Measurements from ENCODE around the gene RERE.

The RERE gene

GRCh38 chr1:8649027-8649426 is 168.4 kb downstream of the RERE start:
- Histone ChIP-seq H3K9me3 (ENCODE audit: low read length) (no peaks in the 10 kb centered on the region), H2AFZ (ENCODE audit: low read depth, low read length) (no peak overlapping the region), H3K4me1 (ENCODE audit: insufficient read depth, low read length) (peaks cover 17% of the 10 kb centered on the region), H3K36me3 (ENCODE audit: insufficient read depth, low read length) (peaks cover 20% of the 10 kb centered on the region), H3K4me3 (ENCODE audit: low read length) (no peak overlapping the region), H3K27me3 (ENCODE audit: insufficient read depth, low read length) (no peaks in the 10 kb centered on the region)

DNA sequence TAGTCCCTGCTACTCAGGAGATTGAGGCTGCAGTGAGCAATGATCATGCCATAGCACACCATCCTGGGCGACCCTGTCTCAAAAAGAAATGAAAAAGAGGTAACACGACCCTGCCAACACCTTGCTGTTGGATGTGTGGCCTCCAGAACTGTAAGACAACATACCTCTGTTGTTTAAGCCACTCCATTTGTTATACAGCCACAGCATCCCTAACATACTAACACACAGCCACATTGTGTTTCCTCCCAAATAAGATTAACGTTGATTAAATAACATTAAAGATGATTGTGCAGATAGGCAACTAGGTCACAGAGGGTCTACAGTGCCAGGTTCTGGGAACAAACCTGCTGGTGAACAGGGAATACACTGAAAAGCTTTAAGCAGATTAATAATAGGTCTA is 170.4 kb downstream of the RERE start:
- H3K4me1 ChIP-seq (ENCODE audit: insufficient read depth, low read length), result peaks cover 13% of the 10 kb centered on the region
- no peak overlapping the region for H2AFZ ChIP-seq (ENCODE audit: low read depth, low read length)
- no peak overlapping the region for H3K4me3 ChIP-seq (ENCODE audit: low read length)
- no peaks in the 10 kb centered on the region for H3K9me3 ChIP-seq (ENCODE audit: low read length)
- no peaks in the 10 kb centered on the region for H3K27me3 ChIP-seq (ENCODE audit: insufficient read depth, low read length)
- H3K36me3 ChIP-seq (ENCODE audit: insufficient read depth, low read length), result peaks cover 13% of the 10 kb centered on the region

GRCh38 chr1:8646189-8646588 is 171.3 kb downstream of the RERE start:
- Histone ChIP-seq H2AFZ (ENCODE audit: low read depth, low read length) (no peak overlapping the region), H3K9me3 (ENCODE audit: low read length) (no peaks in the 10 kb centered on the region), H3K4me3 (ENCODE audit: low read length) (no peak overlapping the region), H3K36me3 (ENCODE audit: insufficient read depth, low read length) (peaks cover 13% of the 10 kb centered on the region), H3K4me1 (ENCODE audit: insufficient read depth, low read length) (peaks cover 12% of the 10 kb centered on the region), H3K27me3 (ENCODE audit: insufficient read depth, low read length) (no peaks in the 10 kb centered on the region)

GRCh38 chr1:8643542-8644536 is 173.6 kb downstream of the RERE start:
- H3K27me3 ChIP-seq (ENCODE audit: insufficient read depth, low read length), result no peaks in the 10 kb centered on the region
- H2AFZ ChIP-seq (ENCODE audit: low read depth, low read length), result no peak overlapping the region
- no peaks in the 10 kb centered on the region for H3K9me3 ChIP-seq (ENCODE audit: low read length)
- H3K36me3 ChIP-seq (ENCODE audit: insufficient read depth, low read length), result peaks cover 15% of the 10 kb centered on the region
- H3K4me1 ChIP-seq (ENCODE audit: insufficient read depth, low read length), result peaks cover 23% of the 10 kb centered on the region
- H3K4me3 ChIP-seq (ENCODE audit: low read length), result no peak overlapping the region

GRCh38 chr1:8642114-8642513 is 175.3 kb downstream of the RERE start:
- H3K4me1 ChIP-seq (ENCODE audit: insufficient read depth, low read length), result peaks cover 21% of the 10 kb centered on the region
- no peaks in the 10 kb centered on the region for H3K9me3 ChIP-seq (ENCODE audit: low read length)
- no peak overlapping the region for H3K4me3 ChIP-seq (ENCODE audit: low read length)
- no peaks in the 10 kb centered on the region for H3K27me3 ChIP-seq (ENCODE audit: insufficient read depth, low read length)
- H2AFZ ChIP-seq (ENCODE audit: low read depth, low read length), result no peak overlapping the region
- peaks cover 14% of the 10 kb centered on the region for H3K36me3 ChIP-seq (ENCODE audit: insufficient read depth, low read length)

DNA sequence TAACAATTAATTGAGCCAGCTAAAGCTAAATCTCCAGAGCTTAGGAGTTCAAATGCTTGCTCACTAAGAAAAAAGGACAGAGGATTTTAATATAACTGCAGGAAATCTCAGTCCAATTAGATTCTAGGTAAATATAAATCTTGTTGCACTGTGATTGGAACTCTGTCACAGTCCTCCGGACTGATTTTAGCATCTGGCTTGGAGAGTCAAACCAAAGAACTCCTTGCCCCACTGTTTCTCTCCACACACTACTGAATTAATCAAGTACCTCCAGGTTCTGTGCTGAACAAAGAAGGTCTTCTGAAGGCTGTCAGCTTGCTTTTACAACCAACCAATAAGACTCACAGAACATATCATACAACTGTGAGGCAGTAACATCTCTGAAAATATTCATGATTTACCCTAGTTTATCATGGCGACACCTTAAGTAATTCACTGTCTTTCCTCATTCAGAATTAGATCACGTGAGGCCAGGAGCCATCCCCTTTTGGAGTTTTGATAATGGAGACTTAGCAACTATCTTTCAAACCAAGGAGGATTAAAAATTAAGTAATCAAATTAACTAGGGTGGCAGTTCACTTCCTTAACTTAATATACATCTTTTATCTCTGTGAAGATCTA is 176.0 kb downstream of the RERE start:
- Histone ChIP-seq H3K4me1 (ENCODE audit: insufficient read depth, low read length) (peaks cover 21% of the 10 kb centered on the region), H3K4me3 (ENCODE audit: low read length) (no peak overlapping the region), H3K36me3 (ENCODE audit: insufficient read depth, low read length) (peaks cover 11% of the 10 kb centered on the region), H3K9me3 (ENCODE audit: low read length) (no peaks in the 10 kb centered on the region), H3K27me3 (ENCODE audit: insufficient read depth, low read length) (no peaks in the 10 kb centered on the region), H2AFZ (ENCODE audit: low read depth, low read length) (no peak overlapping the region)

DNA sequence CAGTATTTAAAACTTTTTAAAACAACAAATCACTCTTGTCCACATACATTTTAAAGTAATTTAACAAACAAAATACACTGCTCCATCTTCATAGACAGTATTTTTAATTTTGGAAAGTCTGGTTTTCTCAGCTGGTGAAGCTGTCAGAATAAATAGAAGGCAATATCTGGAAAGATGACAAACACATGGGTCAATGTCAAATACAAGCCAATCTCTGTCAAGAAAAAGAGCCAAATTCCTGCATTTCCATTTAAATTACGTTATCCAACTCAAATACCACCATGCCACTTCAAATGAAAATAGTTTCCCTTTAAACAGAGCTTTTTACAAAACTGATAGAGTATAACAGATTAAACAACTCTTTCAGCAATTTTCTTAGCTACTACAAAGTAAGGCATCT is 176.5 kb downstream of the RERE start:
- no peaks in the 10 kb centered on the region for H3K27me3 ChIP-seq (ENCODE audit: insufficient read depth, low read length)
- no peak overlapping the region for H2AFZ ChIP-seq (ENCODE audit: low read depth, low read length)
- H3K36me3 ChIP-seq (ENCODE audit: insufficient read depth, low read length), result peaks cover 10% of the 10 kb centered on the region
- H3K9me3 ChIP-seq (ENCODE audit: low read length), result no peaks in the 10 kb centered on the region
- no peak overlapping the region for H3K4me3 ChIP-seq (ENCODE audit: low read length)
- peaks cover 21% of the 10 kb centered on the region for H3K4me1 ChIP-seq (ENCODE audit: insufficient read depth, low read length)

DNA sequence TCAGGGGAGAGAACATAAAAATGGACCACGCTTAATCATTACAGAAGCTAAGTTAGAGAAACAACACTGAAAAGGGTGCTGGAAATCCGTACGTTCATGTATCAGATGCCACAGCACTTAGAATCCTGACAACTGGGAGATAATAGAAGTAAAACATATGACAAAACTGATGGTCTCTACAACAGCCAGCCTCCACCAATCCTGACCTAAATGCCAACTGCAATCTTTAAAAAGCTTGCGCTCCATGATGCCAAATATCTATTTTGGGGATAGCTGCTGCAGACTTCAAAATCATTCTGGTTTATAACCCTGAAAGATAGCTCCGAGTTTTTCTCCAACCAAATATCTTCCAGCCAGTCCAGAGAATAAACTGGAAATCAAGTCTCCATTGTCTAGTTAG is 178.3 kb downstream of the RERE start:
- Histone ChIP-seq H3K4me3 (ENCODE audit: low read length) (no peak overlapping the region), H3K27me3 (ENCODE audit: insufficient read depth, low read length) (no peaks in the 10 kb centered on the region), H3K4me1 (ENCODE audit: insufficient read depth, low read length) (peaks cover 21% of the 10 kb centered on the region), H2AFZ (ENCODE audit: low read depth, low read length) (no peak overlapping the region), H3K36me3 (ENCODE audit: insufficient read depth, low read length) (peaks cover 9% of the 10 kb centered on the region), H3K9me3 (ENCODE audit: low read length) (no peaks in the 10 kb centered on the region)

- Histone ChIP-seq H3K4me1 (ENCODE audit: insufficient read depth, low read length) (peaks cover 38% of the 10 kb centered on the region), H3K27me3 (ENCODE audit: insufficient read depth, low read length) (no peaks in the 10 kb centered on the region), H3K4me3 (ENCODE audit: low read length) (no peak overlapping the region), H3K9me3 (ENCODE audit: low read length) (no peaks in the 10 kb centered on the region), H2AFZ (ENCODE audit: low read depth, low read length) (no peak overlapping the region), H3K36me3 (ENCODE audit: insufficient read depth, low read length) (peaks cover 10% of the 10 kb centered on the region)
Measured at GRCh38 chr1:8633741-8634501, 183.5 kb downstream of the RERE start.

DNA sequence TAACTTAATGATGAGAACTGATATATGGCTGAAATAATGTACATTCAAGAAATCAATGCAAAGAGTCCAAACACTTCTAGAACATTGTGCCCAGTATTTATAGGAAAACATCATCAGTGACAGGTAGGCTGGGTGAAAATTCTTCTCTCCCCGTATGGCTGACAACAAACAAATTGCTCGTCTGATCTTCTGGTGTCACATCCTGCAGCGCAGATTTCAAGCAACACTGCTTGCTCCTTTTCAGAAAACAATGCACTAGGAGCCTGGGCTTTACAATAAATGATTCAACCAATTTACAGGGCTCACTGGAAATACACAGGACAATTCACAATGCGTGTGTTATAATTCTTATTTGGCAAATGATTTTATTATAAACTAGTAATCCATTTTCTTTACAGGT is 185.3 kb downstream of the RERE start:
- H2AFZ ChIP-seq (ENCODE audit: low read depth, low read length), result no peak overlapping the region
- no peaks in the 10 kb centered on the region for H3K9me3 ChIP-seq (ENCODE audit: low read length)
- H3K4me3 ChIP-seq (ENCODE audit: low read length), result no peak overlapping the region
- peaks cover 10% of the 10 kb centered on the region for H3K36me3 ChIP-seq (ENCODE audit: insufficient read depth, low read length)
- H3K27me3 ChIP-seq (ENCODE audit: insufficient read depth, low read length), result no peaks in the 10 kb centered on the region
- H3K4me1 ChIP-seq (ENCODE audit: insufficient read depth, low read length), result peaks cover 43% of the 10 kb centered on the region

DNA sequence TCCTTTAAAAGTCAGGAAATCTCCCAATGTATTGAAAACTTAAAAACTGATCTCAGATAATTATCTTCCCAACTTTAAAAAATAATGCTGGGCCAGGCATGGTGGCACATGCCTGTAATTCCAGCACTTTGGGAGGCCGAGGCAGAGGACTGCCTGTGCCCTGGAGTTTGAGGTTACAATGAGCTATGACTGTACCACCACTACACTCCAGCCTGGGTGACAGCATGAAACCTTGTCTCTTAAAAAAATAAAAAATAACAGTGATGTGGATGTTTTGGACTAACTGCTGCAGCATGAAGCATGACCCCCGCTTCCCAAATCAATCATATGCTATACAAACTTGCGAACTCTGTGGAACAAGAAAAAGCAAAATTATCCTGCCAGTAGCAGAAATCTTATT is 186.3 kb downstream of the RERE start:
- Histone ChIP-seq H3K4me3 (ENCODE audit: low read length) (no peak overlapping the region), H3K4me1 (ENCODE audit: insufficient read depth, low read length) (peaks cover 43% of the 10 kb centered on the region)

GRCh38 chr1:8629241-8630091 is 188.0 kb downstream of the RERE start:
- H3K9me3 ChIP-seq (ENCODE audit: low read length), result no peaks in the 10 kb centered on the region
- peaks cover 49% of the 10 kb centered on the region for H3K4me1 ChIP-seq (ENCODE audit: insufficient read depth, low read length)
- no peak overlapping the region for H3K4me3 ChIP-seq (ENCODE audit: low read length)
- H2AFZ ChIP-seq (ENCODE audit: low read depth, low read length), result no peak overlapping the region
- no peaks in the 10 kb centered on the region for H3K27me3 ChIP-seq (ENCODE audit: insufficient read depth, low read length)
- peaks cover 4% of the 10 kb centered on the region for H3K36me3 ChIP-seq (ENCODE audit: insufficient read depth, low read length)

More for the DNA sequence above, 186.3 kb downstream of the RERE start:
- H3K9me3 ChIP-seq (ENCODE audit: low read length), result no peaks in the 10 kb centered on the region
- H3K36me3 ChIP-seq (ENCODE audit: insufficient read depth, low read length), result peaks cover 10% of the 10 kb centered on the region
- H3K27me3 ChIP-seq (ENCODE audit: insufficient read depth, low read length), result no peaks in the 10 kb centered on the region
- no peak overlapping the region for H2AFZ ChIP-seq (ENCODE audit: low read depth, low read length)

All from neuron (in vitro differentiated cells).